ENCODE results near the gene TMC3. TPM values are rescaled to one million over a fixed set of nuclear protein-coding genes. Genes with fewer than 3 reads are reported as not detected.
"Not testable (repeated sequence)": the region's sequence is repeated elsewhere in the genome, so short reads cannot be mapped to it uniquely, and the experiment has no call there.

The TMC3 gene
- total RNA-seq, 2 experiments from 2014 or later, result not detected

DNA sequence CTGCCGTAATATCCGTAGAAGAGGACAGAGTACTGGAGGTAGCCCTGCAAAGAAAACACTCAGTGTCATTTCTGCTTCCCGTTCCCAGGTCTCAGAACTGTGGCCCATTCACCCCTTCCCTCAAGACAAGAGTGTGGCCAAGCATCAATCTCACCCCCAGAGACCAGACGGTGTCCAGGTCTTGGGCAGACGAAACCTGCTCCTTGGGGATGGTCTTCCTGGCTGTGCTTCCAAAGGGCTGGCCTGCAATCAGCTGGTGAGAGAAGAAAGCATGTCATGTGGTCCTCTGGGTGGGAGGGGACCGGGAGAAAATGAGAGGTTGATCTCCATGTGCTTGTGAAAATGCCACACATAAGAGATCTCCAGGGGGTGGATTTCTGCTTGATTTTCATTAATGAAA lies 15.8 kb downstream of the TMC3 start:
- Mint-ChIP-seq H3K4me1 (ENCODE audit: low read depth) (no peaks in the 10 kb centered on the region), H3K36me3 (ENCODE audit: low read depth) (no peaks in the 10 kb centered on the region), H3K27ac (no peak overlapping the region), H3K4me3 (no peak overlapping the region), H3K27me3 (ENCODE audit: low read depth) (no peaks in the 10 kb centered on the region), H3K9me3 (no peaks in the 10 kb centered on the region)
- DNase-seq, result no peak
- intact Hi-C loops (cut with micrococcal nuclease), result no loop called here
- CTCF ChIA-PET, result interaction anchor here (1.0 to 4.0 kb wide), 2 partner anchors 92 to 250 kb away, joined by 3 to 18 read pairs; no protein-coding TSS in a partner anchor

DNA sequence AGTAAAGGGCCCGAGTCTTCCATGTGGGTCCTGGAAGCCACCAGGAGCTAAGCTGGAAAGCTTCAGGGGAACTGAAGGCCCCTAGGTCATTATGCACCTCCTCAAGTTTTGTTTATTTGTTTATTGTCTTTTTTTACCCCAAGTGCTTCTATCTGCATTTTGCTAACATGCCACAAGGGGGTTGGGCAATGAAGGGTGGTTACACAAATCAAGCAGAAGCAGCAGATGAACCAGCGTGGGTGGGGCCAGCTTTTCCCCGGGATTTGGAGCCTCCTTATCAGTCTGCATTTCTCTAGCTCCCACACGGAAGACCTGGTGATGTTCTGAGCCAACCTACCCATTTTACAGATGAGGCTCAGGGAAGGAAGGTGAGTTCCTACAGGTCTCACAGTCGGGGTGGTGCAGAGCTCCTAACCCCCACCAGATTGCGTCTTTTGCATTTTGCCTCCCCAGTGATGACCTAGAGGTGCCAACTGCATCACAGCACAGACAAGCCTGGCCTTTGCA lies 16.8 kb downstream of the TMC3 start:
- H3K4me3 Mint-ChIP-seq, result no peak overlapping the region

DNA sequence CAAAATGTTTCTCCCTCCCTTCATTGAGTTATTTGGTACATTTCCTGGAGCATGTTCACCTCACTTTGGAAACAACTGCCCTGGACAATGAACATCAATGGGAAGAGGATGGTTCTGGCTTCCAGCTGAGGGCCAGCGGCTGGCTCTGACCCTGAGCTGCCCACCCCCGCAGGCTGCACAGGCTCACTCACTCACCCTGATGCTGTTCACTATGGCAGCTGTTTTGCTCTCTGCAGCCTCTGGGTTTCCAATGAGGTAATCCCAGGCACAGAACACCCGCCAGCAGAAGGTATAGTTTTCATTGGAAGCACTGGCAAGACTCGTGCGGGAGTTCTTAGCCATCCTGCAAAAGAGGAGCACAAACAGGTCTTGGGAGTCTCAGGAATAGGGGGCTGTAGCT lies 17.8 kb downstream of the TMC3 start:
- intact Hi-C loops (cut with micrococcal nuclease), result no loop called here
- DNase-seq, result no peak
- no peaks in the 10 kb centered on the region for H3K36me3 Mint-ChIP-seq (ENCODE audit: low read depth)
- H3K27me3 Mint-ChIP-seq (ENCODE audit: low read depth), result no peaks in the 10 kb centered on the region
- CTCF ChIA-PET, result interaction anchor here (1.2 to 4.0 kb wide), 2 partner anchors 33 to 90 kb away, joined by 3 to 18 read pairs; no protein-coding TSS in a partner anchor
- no peak overlapping the region for H3K4me3 Mint-ChIP-seq
- H3K27ac Mint-ChIP-seq, result no peak overlapping the region
- H3K9me3 Mint-ChIP-seq, result no peaks in the 10 kb centered on the region
- H3K4me1 Mint-ChIP-seq (ENCODE audit: low read depth), result no peaks in the 10 kb centered on the region

More for the DNA sequence above, 16.8 kb downstream of the TMC3 start:
- CTCF ChIA-PET, result interaction anchor here (0.9 to 4.0 kb wide), 5 partner anchors 20 to 249 kb away, joined by 3 to 18 read pairs (median 3); no protein-coding TSS in a partner anchor
- DNase-seq, result no peak
- no peaks in the 10 kb centered on the region for H3K36me3 Mint-ChIP-seq (ENCODE audit: low read depth)
- no peaks in the 10 kb centered on the region for H3K9me3 Mint-ChIP-seq
- no peak overlapping the region for H3K27ac Mint-ChIP-seq
- H3K27me3 Mint-ChIP-seq (ENCODE audit: low read depth), result no peaks in the 10 kb centered on the region
- no peaks in the 10 kb centered on the region for H3K4me1 Mint-ChIP-seq (ENCODE audit: low read depth)
- intact Hi-C loops (cut with micrococcal nuclease), result no loop called here

DNA sequence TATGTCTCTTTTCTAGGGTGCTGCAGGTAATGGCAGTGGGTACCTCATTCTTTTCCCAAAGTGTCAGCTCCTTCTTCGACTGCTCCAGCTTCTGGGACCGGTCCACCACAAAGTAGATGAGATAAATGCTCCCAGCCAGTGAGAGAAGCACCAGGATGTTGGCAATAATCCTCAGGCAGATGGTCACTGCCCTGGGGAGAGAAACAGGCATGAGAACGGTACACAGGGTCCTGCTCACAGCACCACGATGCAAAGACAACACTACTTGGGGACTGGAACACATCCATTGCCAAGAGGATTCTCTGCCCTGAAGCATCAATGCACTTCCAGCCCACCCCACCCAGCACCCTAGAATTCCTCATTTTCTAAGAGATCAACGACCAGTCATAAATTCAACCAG lies 22.4 kb downstream of the TMC3 start:
- peaks cover 6% of the 10 kb centered on the region for H3K4me1 Mint-ChIP-seq (ENCODE audit: low read depth)
- intact Hi-C loops (cut with micrococcal nuclease), result no loop called here
- H3K27ac Mint-ChIP-seq, result no peak overlapping the region
- no peak overlapping the region for H3K4me3 Mint-ChIP-seq
- no peaks in the 10 kb centered on the region for H3K36me3 Mint-ChIP-seq (ENCODE audit: low read depth)
- H3K9me3 Mint-ChIP-seq, result no peaks in the 10 kb centered on the region
- H3K27me3 Mint-ChIP-seq (ENCODE audit: low read depth), result no peaks in the 10 kb centered on the region
- DNase-seq, result no peak
- CTCF ChIA-PET, result interaction anchor here (1.5 kb wide), 1 partner anchor 85 kb away, joined by 5 read pairs; no protein-coding TSS in a partner anchor

DNA sequence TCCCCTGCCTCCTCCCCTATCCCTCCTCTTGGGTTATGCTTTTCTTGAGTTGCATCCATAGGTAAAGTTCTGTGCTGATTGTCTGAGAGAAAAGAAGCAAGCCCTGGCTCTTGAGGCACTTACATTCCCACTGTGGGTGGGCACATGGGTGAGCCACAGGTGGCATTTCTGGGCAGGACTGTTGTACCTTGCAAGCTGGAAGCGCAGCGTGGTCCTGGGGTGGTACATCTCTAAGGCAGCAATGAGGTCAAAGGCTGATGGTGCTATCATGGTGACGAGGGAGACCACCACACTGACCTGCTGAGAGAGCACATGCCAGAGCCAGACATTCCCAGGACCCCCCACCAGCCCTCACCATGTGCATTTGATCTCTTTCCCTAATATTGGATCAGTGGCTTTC lies 24.7 kb downstream of the TMC3 start:
- Mint-ChIP-seq H3K9me3 (no peaks in the 10 kb centered on the region), H3K27me3 (ENCODE audit: low read depth) (no peaks in the 10 kb centered on the region), H3K4me1 (ENCODE audit: low read depth) (peaks cover 10% of the 10 kb centered on the region), H3K36me3 (ENCODE audit: low read depth) (no peaks in the 10 kb centered on the region), H3K27ac (no peak overlapping the region), H3K4me3 (no peak overlapping the region)
- CTCF ChIA-PET, result no interaction called here
- intact Hi-C loops (cut with micrococcal nuclease), result no loop called here
- no peak for DNase-seq

DNA sequence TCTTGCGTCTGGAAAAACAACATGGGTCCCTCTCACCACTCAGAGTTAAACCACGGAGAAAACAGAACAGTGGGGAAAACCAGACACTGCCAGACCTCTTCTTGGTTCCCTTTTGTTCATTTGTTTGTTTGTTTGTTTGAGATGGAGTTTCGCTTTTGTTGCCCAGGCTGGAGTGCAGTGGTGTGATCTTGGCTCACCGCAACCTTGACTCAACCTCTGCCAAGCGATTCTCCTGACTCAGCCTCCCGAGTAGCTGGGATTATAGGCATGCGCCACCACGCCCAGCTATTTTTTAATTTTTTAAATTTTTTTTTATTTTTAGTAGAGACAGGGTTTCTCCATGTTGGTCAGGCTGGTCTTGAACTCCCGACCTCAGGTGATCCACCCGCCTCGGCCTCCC lies 25.3 kb downstream of the TMC3 start:
- not testable (repeated sequence) for H3K27ac Mint-ChIP-seq; H3K27me3 Mint-ChIP-seq (ENCODE audit: low read depth)

DNA sequence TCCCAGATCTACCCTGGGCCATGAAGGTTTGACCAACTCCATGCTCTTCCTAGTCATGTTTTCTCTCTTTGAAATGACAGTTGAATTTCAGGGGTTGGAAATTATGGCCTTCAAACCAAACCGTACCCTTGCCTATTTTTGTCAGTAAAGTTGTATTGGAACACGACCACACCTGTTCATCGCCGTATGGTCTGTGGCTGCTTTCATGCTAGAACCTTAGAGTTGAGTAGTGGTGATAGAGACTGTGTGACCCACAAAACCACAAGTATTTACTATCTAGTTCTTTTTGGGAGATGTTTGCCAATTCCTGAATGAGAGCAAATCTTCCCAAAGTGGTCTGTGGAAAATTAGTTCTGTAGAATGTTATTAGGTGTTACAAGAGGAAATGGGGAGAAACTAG lies 26.1 kb downstream of the TMC3 start:
- Mint-ChIP-seq H3K4me3 (no peak overlapping the region), H3K36me3 (ENCODE audit: low read depth) (no peaks in the 10 kb centered on the region), H3K27ac (peak overlapping the region; percentile 11), H3K27me3 (ENCODE audit: low read depth) (no peaks in the 10 kb centered on the region), H3K9me3 (no peaks in the 10 kb centered on the region), H3K4me1 (ENCODE audit: low read depth) (peaks cover 10% of the 10 kb centered on the region)
- CTCF ChIA-PET, result no interaction called here
- no peak for DNase-seq
- intact Hi-C loops (cut with micrococcal nuclease), result no loop called here

More for the DNA sequence above, 25.3 kb downstream of the TMC3 start:
- intact Hi-C loops (cut with micrococcal nuclease); DNase-seq; H3K36me3 Mint-ChIP-seq (ENCODE audit: low read depth); H3K4me3 Mint-ChIP-seq; H3K4me1 Mint-ChIP-seq (ENCODE audit: low read depth); H3K9me3 Mint-ChIP-seq; CTCF ChIA-PET: not testable (repeated sequence)

DNA sequence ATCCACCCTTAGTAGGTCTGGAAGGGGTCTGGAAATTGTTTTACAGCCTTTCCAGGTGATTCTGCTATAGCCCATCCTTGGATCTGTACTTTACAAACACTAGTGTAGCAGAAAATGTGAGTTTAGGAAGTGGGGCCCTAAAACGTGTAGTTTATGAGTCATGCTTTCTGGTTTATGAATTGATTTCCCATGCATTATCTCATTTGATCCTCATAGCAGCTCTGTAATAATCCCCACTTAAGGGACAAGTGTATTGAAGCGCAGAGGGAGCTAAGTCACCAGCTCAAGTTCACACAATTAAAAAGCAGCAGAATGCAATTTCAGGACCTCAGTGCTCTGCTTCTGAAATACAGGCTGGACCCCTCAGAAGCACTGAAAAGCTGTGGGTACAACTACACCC lies 27.4 kb downstream of the TMC3 start:
- no peaks in the 10 kb centered on the region for H3K27me3 Mint-ChIP-seq (ENCODE audit: low read depth)
- no peak overlapping the region for H3K4me3 Mint-ChIP-seq
- no peak for DNase-seq
- intact Hi-C loops (cut with micrococcal nuclease), result no loop called here
- no peaks in the 10 kb centered on the region for H3K36me3 Mint-ChIP-seq (ENCODE audit: low read depth)
- peaks cover 10% of the 10 kb centered on the region for H3K4me1 Mint-ChIP-seq (ENCODE audit: low read depth)
- no peak overlapping the region for H3K27ac Mint-ChIP-seq
- H3K9me3 Mint-ChIP-seq, result no peaks in the 10 kb centered on the region
- CTCF ChIA-PET, result no interaction called here

DNA sequence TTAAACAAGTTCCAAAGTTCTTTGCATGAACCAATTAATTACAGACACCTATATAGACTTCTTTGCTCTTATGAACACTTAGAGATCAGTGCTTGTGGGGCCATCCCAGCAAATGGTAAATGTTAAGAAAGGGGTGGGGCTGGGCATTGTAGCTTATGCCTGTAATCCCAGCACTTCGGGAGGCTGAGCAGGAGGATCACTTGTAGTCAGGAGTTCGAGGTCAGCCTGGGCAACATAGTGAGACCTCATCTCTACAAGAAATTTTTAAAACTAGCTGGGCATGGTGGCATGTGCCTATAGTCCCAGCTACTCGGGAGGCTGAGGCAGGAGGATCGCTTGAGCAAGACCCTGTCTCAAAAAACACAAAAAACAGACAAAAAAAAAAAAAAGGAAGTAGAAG lies 30.6 kb downstream of the TMC3 start:
- DNase-seq, result no peak
- H3K27ac Mint-ChIP-seq, result no peak overlapping the region
- intact Hi-C loops (cut with micrococcal nuclease), result no loop called here
- no peaks in the 10 kb centered on the region for H3K9me3 Mint-ChIP-seq
- peaks cover 2% of the 10 kb centered on the region for H3K36me3 Mint-ChIP-seq (ENCODE audit: low read depth)
- no peaks in the 10 kb centered on the region for H3K27me3 Mint-ChIP-seq (ENCODE audit: low read depth)
- H3K4me1 Mint-ChIP-seq (ENCODE audit: low read depth), result peaks cover 10% of the 10 kb centered on the region
- CTCF ChIA-PET, result interaction anchor here (1.6 kb wide), 1 partner anchor 8 kb away, joined by 5 read pairs; no protein-coding TSS in a partner anchor
- H3K4me3 Mint-ChIP-seq, result no peak overlapping the region

DNA sequence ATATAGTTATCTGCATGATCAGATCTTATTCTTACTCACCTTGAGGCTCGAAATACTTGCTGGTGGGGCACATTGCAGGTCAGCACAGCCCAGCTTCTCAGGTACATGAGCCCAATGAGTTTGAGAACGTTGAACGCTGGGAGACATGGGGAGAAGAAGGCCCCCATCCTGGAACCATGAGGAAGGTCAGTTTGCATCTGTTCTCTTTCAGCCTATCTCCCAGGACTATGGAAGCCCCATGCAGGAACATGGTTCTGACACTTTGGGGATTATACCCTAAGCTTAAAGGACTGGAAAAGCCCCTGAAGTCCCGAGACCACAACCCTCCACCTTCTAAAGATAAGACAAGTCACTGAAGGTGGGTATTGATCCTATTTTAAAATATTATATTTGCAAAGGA lies 32.7 kb downstream of the TMC3 start:
- no peak for DNase-seq
- peaks cover 6% of the 10 kb centered on the region for H3K4me1 Mint-ChIP-seq (ENCODE audit: low read depth)
- CTCF ChIA-PET, result interaction anchor here (0.8 to 1.3 kb wide), 2 partner anchors 75 to 185 kb away, joined by 3 to 7 read pairs; no protein-coding TSS in a partner anchor
- no peaks in the 10 kb centered on the region for H3K9me3 Mint-ChIP-seq
- peaks cover 2% of the 10 kb centered on the region for H3K36me3 Mint-ChIP-seq (ENCODE audit: low read depth)
- H3K27ac Mint-ChIP-seq, result no peak overlapping the region
- H3K4me3 Mint-ChIP-seq, result no peak overlapping the region
- intact Hi-C loops (cut with micrococcal nuclease), result no loop called here
- no peaks in the 10 kb centered on the region for H3K27me3 Mint-ChIP-seq (ENCODE audit: low read depth)

DNA sequence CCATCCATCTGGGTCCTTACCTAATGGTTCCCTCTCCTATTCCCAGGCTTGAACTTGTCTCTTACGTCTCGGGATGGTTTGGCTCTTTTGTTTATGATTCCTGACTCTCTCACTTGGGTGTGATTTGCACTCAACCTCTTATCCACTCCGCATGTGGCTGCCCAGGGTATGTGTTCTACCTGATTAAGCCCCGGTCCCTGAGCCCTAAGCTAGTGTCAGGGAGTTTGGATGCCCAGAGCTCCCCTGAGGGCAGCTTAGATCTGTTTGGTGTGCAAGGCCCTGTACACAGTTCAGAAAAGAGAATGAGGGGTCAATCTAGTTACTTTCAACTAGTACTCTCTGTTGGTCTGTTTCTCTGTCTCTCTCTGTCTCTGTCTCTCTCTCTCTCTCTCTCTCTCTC lies 34.2 kb downstream of the TMC3 start:
- no peaks in the 10 kb centered on the region for H3K27me3 Mint-ChIP-seq (ENCODE audit: low read depth)
- H3K27ac Mint-ChIP-seq, result no peak overlapping the region
- H3K36me3 Mint-ChIP-seq (ENCODE audit: low read depth), result peaks cover 2% of the 10 kb centered on the region
- H3K4me1 Mint-ChIP-seq (ENCODE audit: low read depth), result peaks cover 4% of the 10 kb centered on the region
- H3K9me3 Mint-ChIP-seq, result no peaks in the 10 kb centered on the region
- intact Hi-C loops (cut with micrococcal nuclease), result loop anchor here (5.0 kb wide), 1 partner anchor 233 kb away; no protein-coding TSS in a partner anchor
- no peak overlapping the region for H3K4me3 Mint-ChIP-seq
- CTCF ChIA-PET, result interaction anchor here (6.3 kb wide), 1 partner anchor 65 kb away, joined by 65 read pairs; no protein-coding TSS in a partner anchor
- DNase-seq, result no peak

DNA sequence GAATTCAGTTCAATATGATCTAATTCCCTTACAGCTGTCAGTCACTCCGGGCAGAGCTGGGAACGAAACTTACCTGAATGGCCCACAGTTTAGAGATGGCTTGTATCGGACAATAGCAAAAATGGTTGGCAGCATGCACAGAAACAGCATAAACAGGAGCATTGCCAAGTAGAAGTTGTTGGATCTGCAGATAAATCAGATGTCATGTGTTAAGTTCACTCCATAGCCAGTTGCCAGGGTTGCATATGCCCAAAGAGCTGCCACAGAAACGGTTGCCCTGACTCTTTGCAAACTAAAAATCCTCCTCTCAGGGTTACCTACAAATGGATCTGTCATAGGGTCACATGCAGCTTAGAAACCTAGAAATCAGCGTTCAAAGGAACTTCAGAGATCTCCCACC lies 34.7 kb downstream of the TMC3 start:
- Mint-ChIP-seq H3K4me3 (no peak overlapping the region), H3K9me3 (no peaks in the 10 kb centered on the region), H3K4me1 (ENCODE audit: low read depth) (peaks cover 4% of the 10 kb centered on the region), H3K27ac (no peak overlapping the region), H3K36me3 (ENCODE audit: low read depth) (peaks cover 2% of the 10 kb centered on the region), H3K27me3 (ENCODE audit: low read depth) (no peaks in the 10 kb centered on the region)
- CTCF ChIA-PET, result interaction anchor here (5.4 to 6.3 kb wide), 2 partner anchors 65 to 73 kb away, joined by 29 to 65 read pairs; no protein-coding TSS in a partner anchor
- no peak for DNase-seq
- intact Hi-C loops (cut with micrococcal nuclease), result loop anchor here (5.0 kb wide), 1 partner anchor 232 kb away; no protein-coding TSS in a partner anchor

Measured in activated naive CD4-positive, alpha-beta T cell treated with anti-CD3 and anti-CD28 coated beads for 36 hours (primary cell).